Ovary (tissue), 9 donors: Measurements from ENCODE around the gene CD300C. TPM values are rescaled to one million over a fixed set of nuclear protein-coding genes. Genes with fewer than 3 reads are reported as not detected.
"Not testable (repeated sequence)": the region's sequence is repeated elsewhere in the genome, so short reads cannot be mapped to it uniquely, and the experiment has no call there.

Experiments used
- DNase-seq, 5 donors: peaks; one replicate each; pipeline ENCODE4 v3.0.0-alpha.2; 2019 to 2020
- H3K27ac ChIP-seq, 2 donors: fragments of 200-600 bp; one replicate each; pipeline versions ENCODE4 v1.5.1 to v1.8.0; 2019 to 2022
- H3K27me3 ChIP-seq: fragments of 200-600 bp; one replicate; pipeline ENCODE4 v1.8.0; 2022
- H3K36me3 ChIP-seq: fragments of 200-600 bp; sonication (generic); one replicate; pipeline ENCODE4 v1.5.1; 2019
- H3K4me1 ChIP-seq: one replicate; pipeline ENCODE4 v1.8.1; 2013; ENCODE audit warnings: mild to moderate bottlenecking, moderate library complexity; ENCODE audit not compliant: insufficient read depth
- H3K4me3 ChIP-seq: fragments of 200-600 bp; sonication (generic); one replicate; pipeline ENCODE4 v1.5.1; 2017
- H3K9me3 ChIP-seq, 2 donors: fragments of 200-600 bp in 1 of 2; sonication (generic) in 1 of 2; one replicate each; pipeline versions ENCODE4 v1.5.1 to v1.8.1; 2013 to 2019; ENCODE audit warnings: mild to moderate bottlenecking in 1 of 2, moderate library complexity in 1 of 2
- EP300 ChIP-seq: sonication (generic); formaldehyde crosslinking; IDR thresholded peaks from one replicate; pipeline ENCODE4 v1.6.1; 2017; ENCODE audit warnings: antibody characterized with exemption
- POLR2A ChIP-seq: fragments of 450-650 bp; IDR thresholded peaks from one replicate; pipeline ENCODE4 v1.6.1; 2017; ENCODE audit warnings: antibody characterized with exemption, mild to moderate bottlenecking, moderate library complexity
- WGBS, 3 donors: extraction: QIAGEN DNeasy Blood & Tissue Kit in 1 of 3; methylation state at CpG; one replicate each; pipeline versions ENCODE4 v1.1.5 to v1.1.7; 2013 to 2017; 5-methylcytosine and 5-hydroxymethylcytosine counted together
- intact Hi-C, 4 donors: fragments of 100-400 bp; cut with DNase I; formaldehyde crosslinking; loops; one replicate each; pipeline versions ENCODE4 v1.11.0 to v1.15.1; 2022 to 2023
- polyA plus RNA-seq, 2 donors: library from polyadenylated mRNA; stranded (reverse); fragments of 200-250 nt in 1 of 2; fragments of 350-450 nt in 1 of 2; fragmentation: Illumina TruSeq in 1 of 2; extraction: RNeasy Lipid Tissue Mini Kit (QIAGEN cat#74804) in 1 of 2; gene quantifications; one replicate each; pipeline ENCODE4 v1.2.3, GENCODE V29; 2013 to 2014
- total RNA-seq, 7 donors: library from RNA; depleted of rRNA in 2 of 7; stranded (reverse); fragments of >200 nt in 2 of 7; fragmentation: NEBNext Ultra II Directional in 3 of 7; extraction: Animal tissue kit (Norgen Biotek cat#: 25700) in 3 of 7; gene quantifications; one replicate each; pipeline versions ENCODE4 v1.1.0 to v1.2.4, GENCODE V29; 2016 to 2023
- TF ChIP-seq, protein P1 (sequence below), 3 donors: fragments of 450-650 bp in 2 of 3; fragments of 200-600 bp in 1 of 3; IDR thresholded peaks; one replicate each; pipeline versions ENCODE4 v1.5.1 to v1.8.0; 2016 to 2022; ENCODE audit warnings: antibody characterized with exemption in 3 of 3, mild to moderate bottlenecking in 1 of 3
- donor health status: DM: no; HTN: no; CAD: no; lungs with moderate emphysema.
- donor health status: DM: no; HTN: no; CAD: no.
- donor health status: Bipolar disorder and iron deficiency.
- donor health status: DM: yes; HTN: yes; CAD: no.
- donor health status: DM: no; HTN: no; CAD: no.
- donor health status: DM: yes; HTN: yes; CAD: no.

The CD300C gene
- total and polyA plus RNA-seq, 9 donors = 0.18 to 1.6 (median 0.46) TPM; not detected in 1

DNA sequence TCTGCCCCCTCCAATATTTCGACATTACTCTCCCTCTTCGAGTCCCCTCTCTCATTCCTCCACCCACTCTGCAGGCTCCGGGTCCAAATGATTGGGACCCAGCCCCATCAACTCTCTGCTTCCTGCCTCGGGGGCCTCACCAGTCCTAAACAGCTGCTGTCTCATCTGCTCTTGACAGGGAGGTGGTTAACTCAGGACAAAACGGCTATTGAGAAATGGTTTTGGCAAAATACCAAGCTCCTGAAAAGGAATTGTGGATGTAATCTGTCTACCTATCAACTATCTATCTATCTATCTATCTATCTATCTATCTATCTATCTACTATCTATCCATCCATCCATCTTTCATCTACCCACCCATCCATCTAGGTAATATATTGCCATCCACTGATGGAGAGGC lies 19.2 kb upstream of the CD300C start:
- WGBS, 3 donors = 56 to 61% (median 60%) methylated on average over 5 of the region's 5 CpGs
- TF ChIP-seq POLR2A = no peak
- no peak for TF ChIP-seq EP300
- TF ChIP-seq, protein P1, sequence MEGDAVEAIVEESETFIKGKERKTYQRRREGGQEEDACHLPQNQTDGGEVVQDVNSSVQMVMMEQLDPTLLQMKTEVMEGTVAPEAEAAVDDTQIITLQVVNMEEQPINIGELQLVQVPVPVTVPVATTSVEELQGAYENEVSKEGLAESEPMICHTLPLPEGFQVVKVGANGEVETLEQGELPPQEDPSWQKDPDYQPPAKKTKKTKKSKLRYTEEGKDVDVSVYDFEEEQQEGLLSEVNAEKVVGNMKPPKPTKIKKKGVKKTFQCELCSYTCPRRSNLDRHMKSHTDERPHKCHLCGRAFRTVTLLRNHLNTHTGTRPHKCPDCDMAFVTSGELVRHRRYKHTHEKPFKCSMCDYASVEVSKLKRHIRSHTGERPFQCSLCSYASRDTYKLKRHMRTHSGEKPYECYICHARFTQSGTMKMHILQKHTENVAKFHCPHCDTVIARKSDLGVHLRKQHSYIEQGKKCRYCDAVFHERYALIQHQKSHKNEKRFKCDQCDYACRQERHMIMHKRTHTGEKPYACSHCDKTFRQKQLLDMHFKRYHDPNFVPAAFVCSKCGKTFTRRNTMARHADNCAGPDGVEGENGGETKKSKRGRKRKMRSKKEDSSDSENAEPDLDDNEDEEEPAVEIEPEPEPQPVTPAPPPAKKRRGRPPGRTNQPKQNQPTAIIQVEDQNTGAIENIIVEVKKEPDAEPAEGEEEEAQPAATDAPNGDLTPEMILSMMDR (IDR thresholded peaks at IDR 0.05) = no peak
- intact Hi-C loops = no loop called here

DNA sequence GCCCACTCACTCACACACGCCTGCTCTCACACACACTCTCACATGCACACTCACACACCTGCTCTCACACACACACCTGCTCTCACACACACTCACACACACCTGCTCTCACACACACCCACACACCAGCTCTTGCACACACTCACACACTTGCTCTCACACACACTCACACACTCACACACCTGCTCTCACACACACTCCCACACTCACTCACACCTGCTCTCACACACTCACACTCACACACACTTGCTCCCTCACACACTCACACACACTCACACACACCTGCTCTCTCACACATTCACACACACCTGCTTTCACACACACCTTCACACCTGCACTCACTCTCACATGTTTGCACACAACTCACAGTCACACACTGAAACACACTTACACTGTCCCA lies 17.4 kb upstream of the CD300C start:
- Histone ChIP-seq H3K36me3 (no peaks in the 10 kb centered on the region), H3K9me3 (no peaks in the 10 kb centered on the region), H3K4me1 (no peaks in the 10 kb centered on the region), H3K27me3 (no peaks in the 10 kb centered on the region), H3K4me3 (no peak overlapping the region), H3K27ac (no peak overlapping the region)
- intact Hi-C loops = no loop called here
- no peak for DNase-seq
- TF ChIP-seq, protein P1 (IDR thresholded peaks at IDR 0.05) = no peak
- no peak for TF ChIP-seq POLR2A
- TF ChIP-seq EP300 = no peak
- 87 to 91% (median 90%) methylated on average over 1 of the region's 1 CpG for WGBS, 3 donors

More for the DNA sequence above, 19.2 kb upstream of the CD300C start:
- Histone ChIP-seq H3K27me3 (no peaks in the 10 kb centered on the region), H3K36me3 (no peaks in the 10 kb centered on the region), H3K9me3 (no peaks in the 10 kb centered on the region), H3K4me3 (no peak overlapping the region), H3K4me1 (no peaks in the 10 kb centered on the region), H3K27ac (no peak overlapping the region)
- DNase-seq = no peak

DNA sequence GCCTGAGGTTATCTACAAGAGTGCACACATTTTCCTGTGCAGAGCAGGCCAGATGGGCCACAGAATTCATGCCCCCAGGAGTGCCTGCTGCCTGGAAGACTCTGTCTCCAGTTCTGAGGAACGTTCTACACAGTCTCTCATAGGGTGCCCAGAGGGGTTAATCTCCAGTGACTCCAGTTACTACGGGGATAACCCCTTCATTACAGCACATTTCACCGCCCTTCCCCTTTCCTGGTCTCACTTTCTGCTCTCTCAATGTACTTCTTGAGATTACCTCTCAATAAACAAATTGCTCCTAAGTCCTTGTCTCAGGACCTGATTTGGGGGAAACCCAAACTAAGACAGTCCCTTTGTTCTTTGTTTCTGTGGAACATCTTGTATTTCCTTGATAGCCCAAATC lies 15.7 kb upstream of the CD300C start:
- intact Hi-C loops = no loop called here
- WGBS, 3 donors = 53 to 65% (median 60%) methylated on average over 3 of the region's 3 CpGs
- H3K27ac ChIP-seq = no peak overlapping the region
- DNase-seq = no peak
- TF ChIP-seq POLR2A = no peak
- TF ChIP-seq, protein P1 (IDR thresholded peaks at IDR 0.05) = no peak
- H3K9me3 ChIP-seq = no peaks in the 10 kb centered on the region
- no peaks in the 10 kb centered on the region for H3K4me1 ChIP-seq
- H3K27me3 ChIP-seq = no peaks in the 10 kb centered on the region
- no peak overlapping the region for H3K4me3 ChIP-seq
- no peaks in the 10 kb centered on the region for H3K36me3 ChIP-seq

DNA sequence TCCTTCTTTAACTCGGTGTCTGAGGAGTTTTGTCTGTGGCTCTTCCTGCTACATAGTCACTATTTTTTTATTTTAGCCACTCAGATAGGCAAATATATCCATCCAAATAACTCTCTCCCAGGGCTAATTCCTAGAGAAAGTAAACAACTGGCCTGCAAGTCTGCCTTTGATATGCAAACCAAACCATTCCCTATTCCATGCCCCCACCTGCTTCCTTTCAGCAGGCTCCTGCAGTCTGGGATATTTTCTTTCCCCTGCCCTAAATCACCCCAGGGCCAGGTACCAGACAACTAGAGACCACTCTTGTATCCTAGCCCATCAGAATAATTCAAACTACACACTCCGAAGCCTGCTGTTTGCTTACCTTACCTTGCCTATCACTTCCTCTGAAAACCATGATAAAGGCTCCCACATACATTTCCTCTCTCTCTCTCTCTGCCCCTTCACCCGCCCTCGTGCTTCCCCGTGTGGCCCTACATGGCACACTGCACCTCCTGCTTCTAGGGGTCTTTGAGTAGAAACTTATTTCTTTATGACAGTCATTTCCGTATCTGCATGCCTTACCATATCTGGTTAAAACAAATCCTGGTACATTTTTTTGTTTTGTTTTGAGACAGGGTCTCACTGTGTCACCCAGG lies 13.1 kb upstream of the CD300C start:
- Histone ChIP-seq H3K27me3 (no peaks in the 10 kb centered on the region), H3K4me3 (no peak overlapping the region), H3K4me1 (no peaks in the 10 kb centered on the region), H3K36me3 (no peaks in the 10 kb centered on the region), H3K9me3 (no peaks in the 10 kb centered on the region), H3K27ac (no peak overlapping the region)
- TF ChIP-seq POLR2A (no peak), EP300 (no peak)
- TF ChIP-seq, protein P1 (IDR thresholded peaks at IDR 0.05) = no peak
- DNase-seq = no peak
- intact Hi-C loops = loop anchor here in 1 of 4 donors (10.0 kb wide), 1 partner anchor 56 kb away; no protein-coding TSS in a partner anchor
- WGBS, 3 donors = 64 to 79% (median 71%) methylated on average over 6 of the region's 6 CpGs

DNA sequence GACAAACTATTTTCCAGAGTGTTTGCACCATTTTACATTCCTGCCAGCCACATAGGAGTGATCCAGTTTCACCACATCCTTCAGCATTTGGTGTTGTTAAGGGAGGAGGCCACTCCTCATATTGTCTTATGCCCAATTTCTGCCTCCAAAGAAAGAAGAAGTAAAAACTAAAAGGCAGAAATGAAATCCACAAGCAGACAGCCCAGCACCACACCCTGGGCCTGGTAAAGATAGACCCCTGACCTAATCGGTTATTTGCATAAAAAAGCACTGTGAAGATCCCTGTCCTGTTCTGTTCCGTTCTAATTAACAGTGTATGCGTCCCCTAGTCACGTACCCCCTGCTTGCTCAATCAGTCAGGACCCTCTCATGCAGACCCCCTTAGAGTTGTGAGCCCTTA lies 12.5 kb upstream of the CD300C start:
- not testable (repeated sequence) for H3K4me3 ChIP-seq, H3K27ac ChIP-seq, DNase-seq, H3K27me3 ChIP-seq, H3K36me3 ChIP-seq, H3K9me3 ChIP-seq, H3K4me1 ChIP-seq
- 73 to 75% (median 74%) methylated on average over 4 of the region's 4 CpGs for WGBS, 3 donors
- intact Hi-C loops = loop anchor here in 1 of 4 donors (10.0 kb wide), 1 partner anchor 56 kb away; no protein-coding TSS in a partner anchor
